T-helper 2 cell treated with Interferon-gamma antibody and Interleukin-4, amounts not matched to agents 100 ng/mL and 5 ng/mL, for 36 hours (primary cell): ENCODE measurements around the gene GOLGA3. TPM values are rescaled to one million over a fixed set of nuclear protein-coding genes. Genes with fewer than 3 reads are reported as not detected.
"Not testable (repeated sequence)": the region's sequence is repeated elsewhere in the genome, so short reads cannot be mapped to it uniquely, and the experiment has no call there.

Experiments used
- intact Hi-C: fragments of 100-400 bp; cut with micrococcal nuclease; formaldehyde crosslinking; loops from one replicate; pipeline ENCODE4 v1.15.1; 2023
- total RNA-seq: library from RNA; stranded (reverse); gene quantifications from 2 replicates; pipeline ENCODE4 v1.2.3, GENCODE V29; 2022

The GOLGA3 gene
- total RNA-seq, 1 donor from 2014 or later = 55.2 TPM

- intact Hi-C loops = no loop called here
These were observed 74.3 kb downstream of the GOLGA3 start for GRCh38 chr12:132754160-132754932.

DNA sequence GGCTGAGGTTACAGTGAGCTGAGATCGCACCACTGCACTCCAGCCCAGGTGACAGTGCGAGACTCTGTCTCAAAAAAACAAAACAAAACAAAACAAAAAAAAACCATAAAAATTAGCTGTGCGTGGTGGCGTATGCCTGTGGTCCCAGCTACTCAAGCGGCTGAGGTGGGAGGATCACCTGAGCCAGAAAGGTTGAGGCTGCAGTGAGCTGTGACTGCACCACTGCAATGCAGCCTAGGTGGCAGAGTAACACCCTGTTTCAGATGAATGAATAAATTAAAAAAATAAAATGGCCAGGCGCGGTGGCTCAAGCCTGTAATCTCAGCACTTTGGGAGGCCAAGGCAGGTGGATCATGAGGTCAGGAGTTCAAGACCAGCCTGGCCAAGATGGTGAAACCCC lies 75.0 kb downstream of the GOLGA3 start:
- intact Hi-C loops = not testable (repeated sequence)

DNA sequence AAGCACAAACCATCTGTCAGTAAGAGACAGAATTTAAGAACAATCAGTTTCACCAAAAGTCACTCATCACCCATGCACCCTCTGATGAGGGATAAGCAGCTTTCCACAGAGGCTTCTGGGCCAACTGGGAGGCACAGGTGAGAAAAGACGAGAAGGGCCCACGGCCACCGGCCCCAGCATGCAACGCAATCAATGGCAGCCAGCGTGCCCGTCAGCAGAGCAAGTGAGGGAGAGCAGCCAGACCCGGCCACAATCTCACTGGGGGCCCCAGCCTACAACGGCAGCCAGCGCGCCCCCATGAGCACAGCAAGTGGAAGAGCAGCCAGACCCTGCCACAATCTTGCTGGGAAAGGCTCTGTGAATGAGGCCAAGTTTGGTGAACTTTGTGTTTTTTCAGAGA lies 80.3 kb downstream of the GOLGA3 start:
- intact Hi-C loops = no loop called here

DNA sequence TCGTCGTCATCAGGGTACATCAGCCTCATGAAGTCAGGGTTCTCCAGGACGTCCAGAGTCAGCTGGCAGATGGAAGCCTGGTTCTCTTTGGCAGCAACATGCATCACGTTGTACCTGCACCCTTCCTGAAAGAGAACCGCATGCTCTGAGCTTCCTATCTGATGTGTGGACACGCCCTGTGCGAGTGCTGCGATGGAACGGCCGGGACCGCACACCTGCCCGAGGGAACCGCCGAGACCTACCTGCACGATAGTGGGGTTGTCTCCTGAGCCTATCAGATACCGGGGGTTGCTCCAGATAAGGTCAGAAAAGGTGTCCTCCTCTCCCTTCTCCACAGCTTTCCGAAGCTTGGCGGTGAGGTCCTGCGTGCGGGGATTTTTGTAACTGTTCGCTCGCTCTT lies 80.8 kb downstream of the GOLGA3 start:
- intact Hi-C loops = no loop called here

DNA sequence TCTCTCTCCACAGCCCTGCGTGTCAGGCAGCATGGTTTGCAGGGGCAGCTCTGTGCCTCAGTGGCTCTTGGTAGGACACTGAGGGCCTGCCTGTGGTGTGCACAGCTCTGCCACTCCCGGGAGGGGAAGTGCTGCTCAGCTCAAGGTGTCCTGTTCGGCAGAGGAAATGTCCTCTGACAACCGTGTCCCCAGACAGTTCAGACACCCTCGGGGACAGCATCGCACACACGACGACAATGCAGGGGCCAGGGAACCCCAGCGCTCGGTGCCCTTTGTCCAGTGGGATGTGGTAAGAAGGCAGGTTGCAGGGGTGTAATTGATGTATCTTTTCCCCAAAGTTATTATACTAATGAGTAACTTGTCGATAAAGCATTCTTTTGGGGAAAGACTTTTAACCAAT lies 81.3 kb downstream of the GOLGA3 start:
- intact Hi-C loops = no loop called here

GRCh38 chr12:132746613-132747012 lies 82.1 kb downstream of the GOLGA3 start:
- intact Hi-C loops = no loop called here

- intact Hi-C loops = no loop called here
These were observed 84.8 kb downstream of the GOLGA3 start for GRCh38 chr12:132743831-132744230.

DNA sequence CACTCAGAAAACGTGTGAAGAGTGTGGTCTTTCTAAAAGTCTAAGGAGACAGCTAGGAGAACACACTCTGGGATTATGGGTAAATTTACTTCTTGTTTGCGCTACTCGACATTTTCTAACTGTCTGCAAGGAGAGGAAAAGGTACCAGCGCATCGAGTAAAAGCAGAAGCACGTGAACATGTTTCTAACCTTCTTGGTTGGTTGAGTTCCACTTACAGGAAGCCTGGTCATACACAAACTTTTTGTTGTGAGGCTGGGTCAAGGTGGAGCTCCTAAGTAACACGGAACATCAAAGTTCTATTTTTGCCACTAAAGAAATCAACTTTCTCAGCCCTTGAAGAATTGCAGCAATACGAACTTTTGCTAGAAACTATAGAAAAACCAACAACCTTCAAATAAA lies 87.0 kb downstream of the GOLGA3 start:
- intact Hi-C loops = no loop called here

- intact Hi-C loops = no loop called here
These were observed 88.0 kb downstream of the GOLGA3 start for GRCh38 chr12:132740652-132741051.

GRCh38 chr12:132740313-132740646 lies 88.4 kb downstream of the GOLGA3 start:
- intact Hi-C loops = no loop called here

DNA sequence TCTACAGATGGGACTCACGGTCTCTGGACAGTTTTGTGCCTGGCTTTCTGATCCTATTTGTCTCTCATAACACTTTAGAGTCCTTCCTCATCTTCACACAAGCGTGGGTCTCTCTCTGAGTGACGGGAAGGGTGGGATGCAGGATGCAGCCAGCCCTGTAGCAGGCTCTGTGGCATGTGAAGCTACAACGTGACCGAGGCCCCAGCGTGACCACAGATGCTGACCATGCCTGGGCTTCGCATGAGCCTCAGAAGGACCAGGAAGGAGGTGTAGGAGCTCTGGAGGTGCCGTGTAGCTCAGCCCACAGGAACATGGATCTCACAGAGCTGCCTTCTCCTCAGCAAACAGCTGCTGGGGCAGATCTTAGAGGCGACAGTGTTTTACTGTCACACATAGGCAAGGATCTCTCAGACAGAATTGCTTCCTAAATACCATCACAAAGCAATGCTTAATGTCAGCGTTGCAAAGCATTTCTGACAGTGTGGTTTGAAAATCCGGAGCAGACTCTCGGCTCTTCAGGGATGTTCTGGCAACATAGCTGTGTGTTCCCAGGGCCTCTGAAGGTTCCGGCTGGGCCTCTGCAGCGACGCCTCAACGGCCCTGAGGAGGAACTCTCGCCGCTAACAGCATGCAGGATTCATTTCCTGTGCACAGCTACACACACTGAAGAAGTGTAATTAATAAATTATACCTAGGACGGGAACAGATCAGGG lies 88.9 kb downstream of the GOLGA3 start:
- intact Hi-C loops = no loop called here

GRCh38 chr12:132736913-132737312 lies 91.8 kb downstream of the GOLGA3 start:
- intact Hi-C loops = no loop called here

- intact Hi-C loops = no loop called here
These were observed 92.3 kb downstream of the GOLGA3 start for GRCh38 chr12:132736378-132736777.

DNA sequence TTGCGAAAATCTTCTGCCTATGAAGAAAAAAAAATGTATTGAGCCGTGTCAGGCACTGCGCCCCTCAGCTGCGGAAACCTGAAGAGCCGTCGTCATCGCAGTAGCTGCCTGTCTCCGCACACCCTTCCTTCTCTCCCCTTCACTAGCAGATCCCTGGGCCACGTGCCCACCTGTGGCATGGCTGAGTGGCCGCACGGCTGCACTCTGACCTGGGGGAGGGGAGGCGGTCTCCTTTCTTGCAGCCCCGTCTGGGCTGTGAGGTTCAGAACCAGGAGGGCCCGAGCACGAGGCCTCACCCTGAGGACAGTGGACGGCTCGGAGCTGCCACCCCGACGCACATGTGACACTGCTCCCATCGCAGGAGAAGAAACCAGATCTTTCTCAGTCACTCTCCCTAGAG lies 93.2 kb downstream of the GOLGA3 start:
- intact Hi-C loops = no loop called here

DNA sequence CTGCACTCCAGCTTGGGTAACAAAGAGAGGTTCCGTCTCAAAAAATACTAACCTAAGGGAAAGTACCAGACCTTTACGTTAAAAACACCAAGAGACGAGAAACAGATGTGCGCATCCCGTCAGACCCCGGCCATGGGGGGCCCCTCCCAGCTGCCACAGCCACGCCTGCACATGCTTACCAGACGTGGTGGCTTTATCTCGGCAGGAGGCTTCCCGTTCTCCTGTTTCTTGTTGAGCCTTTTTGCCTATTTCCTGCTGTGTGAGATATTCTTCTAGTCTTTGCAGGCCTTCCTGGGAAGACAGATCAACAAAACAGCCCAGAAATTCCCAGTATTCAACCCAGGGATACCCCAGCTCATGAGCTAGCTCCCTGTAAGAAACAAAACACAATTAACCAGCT lies 94.5 kb downstream of the GOLGA3 start:
- intact Hi-C loops = no loop called here

GRCh38 chr12:132731574-132731973 lies 97.1 kb downstream of the GOLGA3 start:
- intact Hi-C loops = no loop called here

DNA sequence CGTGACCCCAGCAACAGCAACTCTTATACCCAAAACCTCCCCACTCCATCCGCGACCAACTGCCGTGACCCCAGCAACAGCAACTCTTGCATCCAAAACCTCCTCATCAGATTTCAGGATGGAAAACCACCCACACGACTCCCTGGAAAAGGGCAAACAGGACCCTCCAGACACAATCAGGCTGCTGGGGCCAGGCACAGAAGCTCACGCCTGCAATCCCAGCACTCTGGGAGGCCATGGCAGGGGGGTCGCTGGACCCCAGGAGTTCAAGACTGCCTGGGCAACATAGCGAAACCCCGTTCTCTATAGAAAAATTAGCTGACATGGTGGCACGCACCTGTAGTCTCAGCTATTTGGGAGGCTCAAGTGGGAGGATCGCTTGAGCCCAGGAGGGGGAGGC lies 98.3 kb downstream of the GOLGA3 start:
- intact Hi-C loops = no loop called here

DNA sequence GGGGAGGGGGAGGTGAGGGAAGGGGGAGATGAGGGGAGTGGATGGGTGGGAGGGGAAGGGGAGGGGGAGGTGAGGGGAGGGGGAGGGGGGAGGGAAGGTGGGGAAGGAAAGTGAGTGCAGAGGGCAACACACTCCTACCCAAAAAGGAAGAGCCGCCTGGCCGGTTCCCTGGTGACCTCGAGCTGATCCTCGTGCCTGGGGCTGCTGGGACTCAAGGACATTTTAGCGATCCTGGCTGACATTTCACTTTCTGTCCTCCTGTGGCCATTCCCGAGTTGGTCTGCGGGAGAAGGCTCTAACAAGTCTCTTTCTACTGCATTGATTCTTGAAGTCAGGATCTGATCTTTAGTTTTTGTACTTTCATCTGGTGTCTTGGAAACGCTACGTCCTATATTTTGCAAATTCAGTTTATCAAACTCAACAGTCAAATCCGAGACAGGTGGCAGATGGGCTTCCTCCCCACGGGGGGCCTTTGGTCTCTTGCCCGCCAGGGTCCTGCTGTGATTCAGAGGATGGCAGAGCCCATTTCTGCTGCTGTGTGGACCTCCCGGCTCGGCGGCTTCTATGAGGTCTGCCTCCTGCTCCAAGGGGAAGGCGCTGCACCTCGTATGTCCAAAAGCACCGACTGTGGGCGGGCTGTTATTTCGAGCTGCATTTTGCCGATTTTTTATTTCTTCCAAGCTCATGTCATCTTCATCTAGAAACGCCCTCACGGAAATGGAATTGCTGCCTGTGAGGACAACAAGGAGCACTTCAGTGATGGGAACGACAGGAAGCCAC lies 98.9 kb downstream of the GOLGA3 start:
- intact Hi-C loops = no loop called here

DNA sequence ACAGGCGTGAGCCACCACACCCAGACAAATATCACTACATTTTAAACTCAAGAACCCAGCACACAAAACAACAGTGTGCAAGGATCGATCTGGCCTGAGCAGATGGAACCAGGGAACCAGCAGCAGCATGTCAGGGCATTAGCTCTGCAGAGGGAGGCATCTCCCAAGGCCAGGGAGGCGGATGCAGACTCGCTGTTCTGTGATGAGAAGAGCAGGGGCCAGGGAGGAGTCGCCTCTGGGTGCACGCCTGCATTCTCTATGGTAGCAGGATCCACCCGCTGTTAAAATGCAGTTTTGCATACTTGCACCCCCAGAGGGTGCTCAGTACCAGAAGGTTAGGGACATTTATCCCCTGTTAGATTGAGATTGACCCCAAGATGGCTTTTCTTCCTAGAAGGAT lies 100.2 kb downstream of the GOLGA3 start:
- intact Hi-C loops = no loop called here

DNA sequence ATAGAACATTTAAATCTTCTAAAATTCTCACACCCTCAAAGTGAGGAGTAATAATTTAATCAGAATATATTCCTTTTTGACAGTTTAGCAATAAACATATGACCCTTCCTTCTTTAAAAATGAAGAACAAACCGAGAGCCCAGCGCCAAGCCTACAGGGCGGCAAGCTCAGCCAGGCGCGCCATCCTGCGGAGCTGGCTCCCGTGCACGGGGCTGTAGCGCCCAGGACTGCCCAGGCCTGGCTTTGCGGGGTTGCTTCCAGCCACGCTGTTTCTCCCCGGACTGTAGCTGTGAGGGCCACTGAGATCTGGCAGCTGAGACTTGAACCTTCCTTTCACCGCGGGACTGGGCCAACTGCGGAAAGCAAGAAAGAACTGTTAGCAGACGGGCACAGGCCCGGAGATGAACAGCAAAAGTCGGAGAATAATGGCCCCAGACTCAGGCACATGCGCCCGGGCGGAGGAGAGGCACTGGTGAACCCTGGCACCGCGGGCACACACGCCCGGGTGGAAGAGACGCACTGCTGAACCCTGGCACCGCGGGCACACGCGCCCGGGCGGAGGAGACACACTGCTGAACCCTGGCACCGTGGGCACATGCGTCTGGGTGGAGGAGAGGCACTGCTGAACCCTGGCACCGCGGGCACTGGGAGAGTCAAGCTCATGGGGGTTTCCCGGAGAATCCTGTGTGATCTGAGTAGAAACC lies 101.4 kb downstream of the GOLGA3 start:
- intact Hi-C loops = no loop called here

GRCh38 chr12:132726386-132726785 lies 102.3 kb downstream of the GOLGA3 start:
- intact Hi-C loops = no loop called here
